SK-N-SH treated with all-trans-retinoic acid at 6 μM for 48 hours (cell line): ENCODE results near the gene KDM4B.

Experiments
- ARNTL ChIP-seq: fragments of 450-650 bp; formaldehyde crosslinking; IDR thresholded peaks from 2 replicates; pipeline ENCODE4 v1.5.0; 2020; ENCODE audit warnings: low read depth, mild to moderate bottlenecking, moderate library complexity, borderline replicate concordance
- BACH2 ChIP-seq: fragments of 250-450 bp; sonication (Bioruptor Pico); IDR thresholded peaks from 2 replicates; pipeline ENCODE4 v1.9.0; 2021; ENCODE audit warnings: mild to moderate bottlenecking, borderline replicate concordance
- CSDC2 ChIP-seq: fragments of 250-450 bp; sonication (Bioruptor Pico); IDR thresholded peaks from 2 replicates; pipeline ENCODE4 v1.5.0; 2020; ENCODE audit warnings: mild to moderate bottlenecking, moderate library complexity
- CSRNP3 ChIP-seq: fragments of 250-450 bp; sonication (Bioruptor Pico); IDR thresholded peaks from 2 replicates; pipeline ENCODE4 v1.5.1; 2021; ENCODE audit warnings: mild to moderate bottlenecking, moderate library complexity
- ISL1 ChIP-seq: fragments of 250-450 bp; sonication (Bioruptor Pico); IDR thresholded peaks from 2 replicates; pipeline ENCODE4 v2.1.2; 2022; ENCODE audit warnings: mild to moderate bottlenecking, moderate library complexity
- OSR1 ChIP-seq: fragments of 250-450 bp; sonication (Bioruptor Pico); IDR thresholded peaks from 2 replicates; pipeline ENCODE4 v1.8.0; 2022; ENCODE audit warnings: moderate library complexity, mild to moderate bottlenecking, inconsistent platforms
- RARB ChIP-seq: fragments of 250-450 bp; sonication (Bioruptor Pico); IDR thresholded peaks from 2 replicates; pipeline ENCODE4 v1.8.0; 2021; ENCODE audit warnings: mild to moderate bottlenecking, moderate library complexity
- SNAI2 ChIP-seq: fragments of 250-450 bp; sonication (Bioruptor Pico); IDR thresholded peaks from 2 replicates; pipeline ENCODE4 v1.5.0; 2020; ENCODE audit warnings: mild to moderate bottlenecking, moderate library complexity
- TCF4 ChIP-seq: fragments of 250-450 bp; sonication (Bioruptor Pico); IDR thresholded peaks from 2 replicates; pipeline ENCODE4 v1.8.0; 2021; ENCODE audit warnings: mild to moderate bottlenecking, moderate library complexity, borderline replicate concordance
- ZFP30 ChIP-seq: fragments of 450-650 bp; formaldehyde crosslinking; IDR thresholded peaks from 2 replicates; pipeline ENCODE4 v1.5.0; 2022; ENCODE audit warnings: mild to moderate bottlenecking, moderate library complexity
- ZNF565 ChIP-seq: fragments of 450-650 bp; formaldehyde crosslinking; conservative IDR thresholded peaks from 2 replicates; pipeline ENCODE4 v1.5.0; 2020; ENCODE audit warnings: low read depth, mild to moderate bottlenecking, moderate library complexity
- ZNF70 ChIP-seq: fragments of 450-650 bp; formaldehyde crosslinking; IDR thresholded peaks from 2 replicates; pipeline ENCODE4 v1.5.0; 2020; ENCODE audit warnings: mild to moderate bottlenecking, moderate library complexity
- TF ChIP-seq, protein P1 (sequence below): fragments of 250-450 bp; sonication (Bioruptor Pico); IDR thresholded peaks from 2 replicates; pipeline ENCODE4 v1.5.1; 2020; ENCODE audit warnings: low read depth, mild to moderate bottlenecking, moderate library complexity
- TF ChIP-seq, protein P2 (sequence below): fragments of 250-450 bp; sonication (Bioruptor Pico); IDR thresholded peaks from 2 replicates; pipeline ENCODE4 v1.8.0; 2020; ENCODE audit warnings: mild to moderate bottlenecking, moderate library complexity, borderline replicate concordance

DNA sequence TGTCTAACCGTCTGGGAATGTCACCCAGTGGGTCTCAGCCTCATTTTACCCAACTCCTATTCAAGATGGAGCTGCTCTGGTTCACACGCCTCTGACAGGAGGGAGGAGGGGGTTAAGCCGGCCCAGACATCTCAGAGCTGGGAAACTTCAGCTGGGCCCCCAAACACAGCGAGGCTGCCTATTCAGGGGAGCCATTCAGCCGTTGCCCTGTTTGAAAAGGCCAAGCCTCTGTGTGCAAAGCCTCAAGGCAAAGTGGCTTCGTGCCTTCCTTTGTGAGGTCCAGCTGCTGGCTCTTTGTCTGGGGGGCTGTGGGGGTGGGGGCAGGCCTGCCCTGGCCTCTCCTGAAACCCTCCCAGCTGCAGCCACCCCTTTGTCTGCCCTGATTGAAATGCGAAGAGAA is 224.3 kb downstream of the KDM4B start:
- TF ChIP-seq CSDC2 (CRISPR knock-in tag), result no peak
- TF ChIP-seq ISL1 (CRISPR knock-in tag), result no peak
- no peak for TF ChIP-seq ZNF565 (CRISPR knock-in tag)
- TF ChIP-seq ZNF70 (CRISPR knock-in tag), result no peak
- TF ChIP-seq, protein P1, sequence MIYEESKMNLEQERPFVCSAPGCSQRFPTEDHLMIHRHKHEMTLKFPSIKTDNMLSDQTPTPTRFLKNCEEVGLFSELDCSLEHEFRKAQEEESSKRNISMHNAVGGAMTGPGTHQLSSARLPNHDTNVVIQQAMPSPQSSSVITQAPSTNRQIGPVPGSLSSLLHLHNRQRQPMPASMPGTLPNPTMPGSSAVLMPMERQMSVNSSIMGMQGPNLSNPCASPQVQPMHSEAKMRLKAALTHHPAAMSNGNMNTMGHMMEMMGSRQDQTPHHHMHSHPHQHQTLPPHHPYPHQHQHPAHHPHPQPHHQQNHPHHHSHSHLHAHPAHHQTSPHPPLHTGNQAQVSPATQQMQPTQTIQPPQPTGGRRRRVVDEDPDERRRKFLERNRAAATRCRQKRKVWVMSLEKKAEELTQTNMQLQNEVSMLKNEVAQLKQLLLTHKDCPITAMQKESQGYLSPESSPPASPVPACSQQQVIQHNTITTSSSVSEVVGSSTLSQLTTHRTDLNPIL (CRISPR knock-in tag), result no peak
- no peak for TF ChIP-seq CSRNP3 (CRISPR knock-in tag)
- no peak for TF ChIP-seq TCF4
- TF ChIP-seq SNAI2 (CRISPR knock-in tag), result no peak
- TF ChIP-seq BACH2 (CRISPR knock-in tag), result no peak
- TF ChIP-seq OSR1 (CRISPR knock-in tag), result no peak
- no peak for TF ChIP-seq ARNTL (CRISPR knock-in tag)
- no peak for TF ChIP-seq ZFP30 (CRISPR knock-in tag)
- no peak for TF ChIP-seq RARB (CRISPR knock-in tag)
- TF ChIP-seq, protein P2, sequence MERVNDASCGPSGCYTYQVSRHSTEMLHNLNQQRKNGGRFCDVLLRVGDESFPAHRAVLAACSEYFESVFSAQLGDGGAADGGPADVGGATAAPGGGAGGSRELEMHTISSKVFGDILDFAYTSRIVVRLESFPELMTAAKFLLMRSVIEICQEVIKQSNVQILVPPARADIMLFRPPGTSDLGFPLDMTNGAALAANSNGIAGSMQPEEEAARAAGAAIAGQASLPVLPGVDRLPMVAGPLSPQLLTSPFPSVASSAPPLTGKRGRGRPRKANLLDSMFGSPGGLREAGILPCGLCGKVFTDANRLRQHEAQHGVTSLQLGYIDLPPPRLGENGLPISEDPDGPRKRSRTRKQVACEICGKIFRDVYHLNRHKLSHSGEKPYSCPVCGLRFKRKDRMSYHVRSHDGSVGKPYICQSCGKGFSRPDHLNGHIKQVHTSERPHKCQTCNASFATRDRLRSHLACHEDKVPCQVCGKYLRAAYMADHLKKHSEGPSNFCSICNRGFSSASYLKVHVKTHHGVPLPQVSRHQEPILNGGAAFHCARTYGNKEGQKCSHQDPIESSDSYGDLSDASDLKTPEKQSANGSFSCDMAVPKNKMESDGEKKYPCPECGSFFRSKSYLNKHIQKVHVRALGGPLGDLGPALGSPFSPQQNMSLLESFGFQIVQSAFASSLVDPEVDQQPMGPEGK (CRISPR knock-in tag), result no peak
